H1 (cell line): Measurements from ENCODE around the gene CEBPA.

Experiments used
- BCL11A ChIP-seq, 2 experiments: IDR thresholded peaks; one replicate each; pipeline ENCODE4 v1.6.1; 2011; ENCODE audit warnings: low read depth in 2 of 2, low read length in 2 of 2, mild to moderate bottlenecking in 2 of 2
- EP300 ChIP-seq, 2 experiments: IDR thresholded peaks; 1 replicate in 1 of 2; 2 replicates in 1 of 2; pipeline ENCODE4 v1.6.1; 2011 to 2012; ENCODE audit warnings: low read depth in 2 of 2, low read length in 2 of 2, mild to moderate bottlenecking in 2 of 2, borderline replicate concordance in 1 of 2, inconsistent platforms in 1 of 2, moderate library complexity in 1 of 2
- EZH2 ChIP-seq: fragments of 200-600 bp; sonication (generic); IDR thresholded peaks from 2 replicates; pipeline ENCODE4 v1.7.1; 2012; ENCODE audit warnings: low read depth, mild to moderate bottlenecking, moderate library complexity, low read length, inconsistent platforms; ENCODE audit not compliant: severe bottlenecking
- POLR2A ChIP-seq, 2 experiments: IDR thresholded peaks; 1 replicate in 1 of 2; 2 replicates in 1 of 2; pipeline ENCODE4 v1.6.1; 2011; ENCODE audit warnings: low read depth in 2 of 2, low read length in 2 of 2, mild to moderate bottlenecking in 2 of 2; ENCODE audit errors: control extremely low read depth in 1 of 2
- POLR2AphosphoS5 ChIP-seq: IDR thresholded peaks from 2 replicates; pipeline ENCODE4 v1.6.1; 2011; ENCODE audit warnings: low read depth, low read length
- RFX5 ChIP-seq: IDR thresholded peaks from 2 replicates; pipeline ENCODE4 v1.6.1; 2011; ENCODE audit warnings: low read depth, low read length, improper control_type of control experiment, borderline replicate concordance
- RNF2 ChIP-seq: fragments of 200-900, 300-1000 bp; sonication (generic); IDR thresholded peaks from 2 replicates; pipeline ENCODE4 v1.7.1; 2016; ENCODE audit warnings: borderline replicate concordance, low read depth, mild to moderate bottlenecking, antibody characterized with exemption, low read length; ENCODE audit not compliant: poor library complexity, severe bottlenecking; ENCODE audit errors: missing control alignments
- TAF1 ChIP-seq: IDR thresholded peaks from 2 replicates; pipeline ENCODE4 v1.6.1; 2011; ENCODE audit warnings: mild to moderate bottlenecking, low read depth, low read length
- YY1 ChIP-seq: IDR thresholded peaks from 2 replicates; pipeline ENCODE4 v1.6.1; 2011; ENCODE audit warnings: low read depth, mild to moderate bottlenecking, low read length
- ZNF274 ChIP-seq: IDR thresholded peaks from 2 replicates; pipeline ENCODE4 v1.7.0; 2012; ENCODE audit warnings: low read length, borderline replicate concordance; ENCODE audit errors: extremely low read depth
- TF ChIP-seq, protein P1 (sequence below), 3 experiments: IDR thresholded peaks; 1 replicate in 2 of 3; 2 replicates in 1 of 3; pipeline versions ENCODE4 v1.5.1 to v1.6.1; 2011; ENCODE audit warnings: low read length in 3 of 3, mild to moderate bottlenecking in 3 of 3, inconsistent platforms in 2 of 3, low read depth in 1 of 3, moderate library complexity in 1 of 3; ENCODE audit not compliant: insufficient read depth in 1 of 3; ENCODE audit errors: control extremely low read depth in 1 of 3
- TF ChIP-seq, protein P2 (sequence below): IDR thresholded peaks from 2 replicates; pipeline ENCODE4 v1.6.1; 2012; ENCODE audit warnings: inconsistent platforms
- TF ChIP-seq, protein P3 (sequence below): IDR thresholded peaks from 2 replicates; pipeline ENCODE4 v1.6.1; 2012; ENCODE audit warnings: low read length, inconsistent platforms

DNA sequence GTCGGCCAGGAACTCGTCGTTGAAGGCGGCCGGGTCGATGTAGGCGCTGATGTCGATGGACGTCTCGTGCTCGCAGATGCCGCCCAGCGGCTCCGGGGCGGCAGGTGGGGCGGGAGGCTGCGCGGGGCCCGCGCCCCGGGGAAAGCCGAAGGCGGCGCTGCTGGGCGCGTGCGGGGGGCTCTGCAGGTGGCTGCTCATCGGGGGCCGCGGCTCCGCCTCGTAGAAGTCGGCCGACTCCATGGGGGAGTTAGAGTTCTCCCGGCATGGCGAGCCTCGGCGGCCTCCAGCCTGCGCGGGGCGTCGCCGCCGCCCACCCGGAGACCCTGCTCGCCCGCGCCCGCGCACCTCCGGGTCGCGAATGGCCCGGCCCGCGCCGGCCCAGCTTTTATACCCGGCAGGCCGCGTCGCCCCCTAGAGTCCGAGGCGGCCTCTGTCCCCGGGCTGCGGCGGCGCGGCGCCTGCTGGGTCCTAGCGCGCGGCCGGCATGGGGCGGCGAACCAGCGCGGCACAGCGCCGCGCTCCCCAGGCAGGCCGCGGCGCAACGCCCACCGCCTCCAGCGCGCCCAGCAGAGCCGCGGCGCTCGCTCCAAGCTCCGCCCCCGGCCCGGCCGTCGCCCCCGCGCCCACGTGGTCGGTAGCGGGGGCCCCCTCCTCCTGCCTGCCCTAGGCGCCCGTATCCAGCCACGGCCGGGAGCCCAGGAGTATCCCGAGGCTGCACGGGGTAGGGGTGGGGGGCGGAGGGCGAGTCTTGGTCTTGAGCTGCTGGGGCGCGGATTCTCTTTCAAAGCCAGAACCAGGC, at the start of gene CEBPA:
- no peak for TF ChIP-seq EZH2
- 0 out of 3 replicates have a peak, but pooled peaks of 1 of the 2 experiments have one; percentile 16 for TF ChIP-seq EP300 (IDR thresholded peaks at IDR 0.05; ENCODE audit: borderline replicate concordance in 1 of 2, low read depth in 2 of 2, low read length in 2 of 2)
- TF ChIP-seq, protein P1, sequence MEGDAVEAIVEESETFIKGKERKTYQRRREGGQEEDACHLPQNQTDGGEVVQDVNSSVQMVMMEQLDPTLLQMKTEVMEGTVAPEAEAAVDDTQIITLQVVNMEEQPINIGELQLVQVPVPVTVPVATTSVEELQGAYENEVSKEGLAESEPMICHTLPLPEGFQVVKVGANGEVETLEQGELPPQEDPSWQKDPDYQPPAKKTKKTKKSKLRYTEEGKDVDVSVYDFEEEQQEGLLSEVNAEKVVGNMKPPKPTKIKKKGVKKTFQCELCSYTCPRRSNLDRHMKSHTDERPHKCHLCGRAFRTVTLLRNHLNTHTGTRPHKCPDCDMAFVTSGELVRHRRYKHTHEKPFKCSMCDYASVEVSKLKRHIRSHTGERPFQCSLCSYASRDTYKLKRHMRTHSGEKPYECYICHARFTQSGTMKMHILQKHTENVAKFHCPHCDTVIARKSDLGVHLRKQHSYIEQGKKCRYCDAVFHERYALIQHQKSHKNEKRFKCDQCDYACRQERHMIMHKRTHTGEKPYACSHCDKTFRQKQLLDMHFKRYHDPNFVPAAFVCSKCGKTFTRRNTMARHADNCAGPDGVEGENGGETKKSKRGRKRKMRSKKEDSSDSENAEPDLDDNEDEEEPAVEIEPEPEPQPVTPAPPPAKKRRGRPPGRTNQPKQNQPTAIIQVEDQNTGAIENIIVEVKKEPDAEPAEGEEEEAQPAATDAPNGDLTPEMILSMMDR (IDR thresholded peaks at IDR 0.05; ENCODE audit: control extremely low read depth in 1 of 3, insufficient read depth in 1 of 3, low read depth in 1 of 3, low read length in 3 of 3) = peak; percentile 55 to 66 (median 63)
- no peak for TF ChIP-seq YY1
- peak; percentile 89 for TF ChIP-seq POLR2AphosphoS5
- TF ChIP-seq BCL11A (IDR thresholded peaks at IDR 0.05; ENCODE audit: low read depth in 2 of 2, low read length in 2 of 2) = no peak
- no peak for TF ChIP-seq ZNF274
- peak; percentile 94 for TF ChIP-seq TAF1
- TF ChIP-seq RFX5 = no peak
- TF ChIP-seq, protein P2, sequence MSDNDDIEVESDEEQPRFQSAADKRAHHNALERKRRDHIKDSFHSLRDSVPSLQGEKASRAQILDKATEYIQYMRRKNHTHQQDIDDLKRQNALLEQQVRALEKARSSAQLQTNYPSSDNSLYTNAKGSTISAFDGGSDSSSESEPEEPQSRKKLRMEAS = peak; percentile 75
- TF ChIP-seq POLR2A (IDR thresholded peaks at IDR 0.05; ENCODE audit: control extremely low read depth in 1 of 2, low read depth in 2 of 2, low read length in 2 of 2) = peak in 1 of 2 experiments; percentile 98; a peak in 2 of 3 replicates
- TF ChIP-seq RNF2 = no peak
- TF ChIP-seq, protein P3, sequence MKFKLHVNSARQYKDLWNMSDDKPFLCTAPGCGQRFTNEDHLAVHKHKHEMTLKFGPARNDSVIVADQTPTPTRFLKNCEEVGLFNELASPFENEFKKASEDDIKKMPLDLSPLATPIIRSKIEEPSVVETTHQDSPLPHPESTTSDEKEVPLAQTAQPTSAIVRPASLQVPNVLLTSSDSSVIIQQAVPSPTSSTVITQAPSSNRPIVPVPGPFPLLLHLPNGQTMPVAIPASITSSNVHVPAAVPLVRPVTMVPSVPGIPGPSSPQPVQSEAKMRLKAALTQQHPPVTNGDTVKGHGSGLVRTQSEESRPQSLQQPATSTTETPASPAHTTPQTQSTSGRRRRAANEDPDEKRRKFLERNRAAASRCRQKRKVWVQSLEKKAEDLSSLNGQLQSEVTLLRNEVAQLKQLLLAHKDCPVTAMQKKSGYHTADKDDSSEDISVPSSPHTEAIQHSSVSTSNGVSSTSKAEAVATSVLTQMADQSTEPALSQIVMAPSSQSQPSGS = no peak
